HG03196 (cell line): ENCODE results near the gene HTR3B.
"Not testable (repeated sequence)": the region's sequence is repeated elsewhere in the genome, so short reads cannot be mapped to it uniquely, and the experiment has no call there.

ENCODE experiments used
- ATAC-seq: cut with Tn5 transposase; IDR thresholded peaks from one replicate; pipeline ENCODE4 v1.9.1; 2021; ENCODE audit not compliant: unreplicated experiment

The HTR3B gene

DNA sequence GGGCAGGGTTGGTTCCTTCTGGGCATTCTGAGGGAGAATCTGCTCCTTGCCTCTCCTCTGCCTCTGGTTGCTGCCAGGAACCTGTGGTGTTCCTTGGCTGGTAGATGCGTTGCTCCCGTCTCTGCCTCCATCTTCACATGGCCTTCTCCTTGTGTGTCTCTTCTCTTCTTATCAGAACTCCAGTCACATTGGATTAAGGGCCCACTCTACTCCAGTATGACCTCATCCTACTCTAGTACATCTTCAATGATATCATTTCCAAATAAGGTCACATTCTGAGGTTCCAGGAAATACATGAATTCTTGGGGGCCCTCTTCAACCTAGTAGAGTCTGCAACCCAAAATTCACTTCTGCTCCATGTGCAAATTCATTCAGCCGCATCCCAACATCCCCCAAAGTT lies 33.3 kb downstream of the HTR3B start:
- no peak for ATAC-seq

DNA sequence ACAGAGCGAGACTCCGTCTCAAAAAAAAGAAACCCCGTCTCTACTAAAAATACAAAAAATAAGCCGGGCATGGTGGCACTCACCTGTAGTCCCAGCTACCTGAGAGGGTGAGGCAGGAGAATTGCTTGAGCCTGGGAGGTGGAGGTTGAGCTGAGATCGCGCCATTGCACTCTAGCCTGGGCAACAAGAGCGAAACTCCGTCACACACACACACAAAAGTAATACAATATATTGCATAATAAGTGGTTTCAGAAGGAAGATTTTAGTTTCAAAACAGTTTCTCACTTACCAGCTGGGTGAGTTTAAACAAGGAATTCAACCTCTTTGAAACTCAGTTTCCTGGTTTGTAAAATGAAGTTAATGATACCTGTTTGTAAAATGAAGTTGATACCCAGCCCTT lies 37.7 kb downstream of the HTR3B start:
- ATAC-seq = no peak

- ATAC-seq = not testable (repeated sequence)
These were observed 41.6 kb downstream of the HTR3B start for GRCh38 chr11:113946162-113946561.

DNA sequence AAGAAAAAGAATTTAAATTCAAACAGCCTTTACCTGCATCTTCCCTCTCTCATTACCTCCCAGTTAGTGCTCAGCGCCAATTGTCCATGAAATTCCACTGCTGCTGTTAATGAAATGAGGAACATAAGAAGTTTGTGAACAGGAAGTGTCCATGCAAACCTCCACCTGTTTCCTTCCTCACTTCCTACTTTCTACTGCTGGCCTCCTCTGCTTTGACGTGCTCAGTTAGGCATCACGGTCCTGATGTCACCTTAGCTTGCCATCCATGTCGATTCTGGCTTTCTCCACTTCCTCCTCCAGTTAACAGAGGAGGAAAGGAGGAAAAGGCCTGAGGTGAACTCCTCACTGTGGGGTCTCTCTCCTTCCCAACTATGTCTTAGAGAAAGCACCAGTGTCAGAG lies 43.4 kb downstream of the HTR3B start:
- no peak for ATAC-seq

GRCh38 chr11:113949891-113950290 lies 45.3 kb downstream of the HTR3B start:
- ATAC-seq = no peak

DNA sequence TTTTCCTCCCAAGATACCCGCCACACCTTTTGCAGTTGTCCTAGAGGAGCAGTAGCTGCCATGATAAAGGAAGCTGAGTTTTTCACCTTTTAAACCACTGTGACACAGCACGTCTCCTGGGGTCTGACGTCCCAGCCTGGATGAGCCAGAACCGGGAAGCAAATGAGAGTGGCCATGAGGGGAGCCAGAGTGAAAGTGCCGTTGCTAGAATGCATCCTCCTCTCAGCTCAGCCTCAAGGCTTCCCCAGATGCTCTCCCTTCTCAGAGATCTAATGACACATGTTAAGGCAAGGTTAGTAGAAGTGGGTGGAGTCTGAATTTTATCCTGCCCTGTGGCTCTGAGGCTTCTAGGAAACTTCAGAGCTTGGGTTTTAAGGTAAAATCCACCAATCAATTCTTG lies 46.9 kb downstream of the HTR3B start:
- ATAC-seq = no peak

GRCh38 chr11:113952070-113952469 lies 47.5 kb downstream of the HTR3B start:
- no peak for ATAC-seq

GRCh38 chr11:113952588-113952987 lies 48.0 kb downstream of the HTR3B start:
- ATAC-seq = no peak

DNA sequence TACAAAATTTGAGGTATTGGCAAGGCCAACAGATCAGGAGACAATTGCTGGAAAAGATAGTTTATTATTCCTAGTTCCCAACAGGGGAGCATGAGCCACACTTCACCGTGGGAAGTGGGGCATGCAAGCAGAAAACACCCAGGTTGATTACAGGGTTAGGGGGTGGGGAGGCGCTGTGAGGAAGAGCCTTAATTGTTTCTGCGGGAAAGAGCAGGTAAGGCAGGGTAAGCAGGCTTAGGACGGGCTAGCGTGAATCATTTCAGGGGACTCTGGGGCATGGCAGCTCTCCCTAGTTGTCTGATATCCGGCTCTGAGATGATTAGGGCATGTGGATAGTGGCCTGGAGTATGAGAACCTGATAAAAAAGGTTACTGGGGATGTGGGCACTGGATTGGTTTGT lies 49.6 kb downstream of the HTR3B start:
- no peak for ATAC-seq

DNA sequence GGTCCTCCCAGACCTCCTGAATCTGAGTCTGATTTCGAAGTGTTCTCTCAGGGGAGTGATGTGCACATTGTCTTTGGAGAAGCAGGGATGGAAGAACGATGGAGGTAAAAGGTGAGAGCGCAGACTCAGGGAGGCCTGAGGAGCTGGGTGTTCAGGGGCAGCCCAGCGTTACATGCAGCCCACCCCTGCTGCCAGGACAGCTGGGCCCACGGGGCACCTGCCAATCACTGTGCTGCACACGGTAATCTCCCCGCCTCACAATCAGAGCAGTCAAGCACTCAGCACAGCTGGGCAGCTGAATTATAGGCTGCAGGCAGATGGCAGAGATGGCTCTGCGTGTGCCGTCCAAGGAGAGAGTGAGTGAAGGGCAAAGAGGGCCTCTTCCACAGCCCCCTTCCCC lies 52.4 kb downstream of the HTR3B start:
- no peak for ATAC-seq

DNA sequence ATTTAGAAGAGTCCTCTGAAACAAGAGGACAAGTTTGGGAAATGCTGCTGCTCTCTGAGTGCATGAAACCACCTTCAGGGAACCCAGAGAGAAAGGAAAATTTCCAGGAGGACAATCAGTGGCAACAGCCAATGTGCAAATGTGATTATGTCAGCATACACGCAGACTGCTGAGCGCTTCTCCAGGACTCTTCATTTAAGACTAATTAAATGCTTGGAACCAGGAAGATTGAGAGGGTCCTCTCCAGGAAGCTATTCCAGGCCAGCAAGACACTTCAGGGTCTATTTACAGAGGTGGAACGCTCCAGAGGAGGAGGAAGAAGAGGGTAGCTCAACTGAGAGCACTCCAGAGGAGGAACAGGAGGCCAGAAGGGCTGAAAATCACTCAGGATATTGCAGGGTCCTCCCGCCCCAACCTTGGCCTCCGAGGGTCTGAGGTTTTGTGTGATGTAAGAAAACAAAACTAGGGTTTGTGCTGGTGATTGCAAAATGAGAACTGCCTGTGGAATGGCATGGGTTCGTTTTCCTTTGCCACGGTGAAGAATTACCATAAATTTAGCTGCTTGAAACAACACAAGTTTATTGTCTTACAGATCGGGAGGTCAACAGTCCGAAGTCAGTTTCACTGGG lies 56.2 kb downstream of the HTR3B start:
- no peak for ATAC-seq

DNA sequence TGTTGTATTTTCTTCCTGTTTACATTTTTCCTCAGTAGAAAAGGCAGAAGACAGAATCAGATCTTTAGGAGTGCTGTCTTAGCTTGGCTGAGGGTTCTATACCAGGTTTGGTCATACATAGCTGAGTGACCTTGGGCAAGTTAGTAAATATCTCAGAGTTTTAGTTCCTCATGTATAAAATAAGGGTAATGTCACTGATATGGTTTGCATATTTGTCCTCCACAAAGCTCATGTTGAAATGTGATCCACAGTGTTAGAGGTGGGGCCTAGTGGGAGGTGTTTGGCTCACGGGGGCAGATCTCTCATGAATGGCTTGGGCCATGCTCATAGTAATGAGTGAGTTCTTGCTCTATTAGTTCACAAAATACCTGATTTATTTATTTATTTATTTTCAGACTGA lies 62.8 kb downstream of the HTR3B start:
- no peak for ATAC-seq

GRCh38 chr11:113971506-113972195 lies 67.1 kb downstream of the HTR3B start:
- no peak for ATAC-seq

- ATAC-seq = no peak
These were observed 70.3 kb downstream of the HTR3B start, which contains the start of gene HTR3A for GRCh38 chr11:113974741-113975470. Gene HTR3A, plus strand, starts transcription at chr11:113975108. Its CDS starts 218 bp downstream, at chr11:113975326.

DNA sequence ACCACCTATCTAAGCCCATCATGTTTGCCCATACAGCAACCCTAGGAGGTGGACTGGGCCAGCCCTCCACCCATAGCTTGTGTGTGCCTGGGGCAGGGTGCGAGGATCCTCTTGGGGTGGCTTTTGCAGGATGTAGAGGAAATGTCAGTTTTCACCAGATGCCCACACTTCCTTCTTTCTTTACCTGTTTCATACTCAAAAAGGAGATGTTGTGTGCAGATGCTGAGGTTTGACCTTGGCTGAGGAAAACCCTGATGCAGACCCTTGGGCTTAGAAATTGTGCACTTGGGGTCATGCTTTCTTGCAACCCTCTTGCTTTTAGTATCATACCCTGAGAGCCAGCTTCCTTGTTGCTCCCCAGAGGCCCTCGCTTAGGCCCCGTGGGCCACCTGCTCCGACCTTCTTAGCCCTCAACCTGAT lies 72.5 kb downstream of the HTR3B start:
- ATAC-seq = no peak

DNA sequence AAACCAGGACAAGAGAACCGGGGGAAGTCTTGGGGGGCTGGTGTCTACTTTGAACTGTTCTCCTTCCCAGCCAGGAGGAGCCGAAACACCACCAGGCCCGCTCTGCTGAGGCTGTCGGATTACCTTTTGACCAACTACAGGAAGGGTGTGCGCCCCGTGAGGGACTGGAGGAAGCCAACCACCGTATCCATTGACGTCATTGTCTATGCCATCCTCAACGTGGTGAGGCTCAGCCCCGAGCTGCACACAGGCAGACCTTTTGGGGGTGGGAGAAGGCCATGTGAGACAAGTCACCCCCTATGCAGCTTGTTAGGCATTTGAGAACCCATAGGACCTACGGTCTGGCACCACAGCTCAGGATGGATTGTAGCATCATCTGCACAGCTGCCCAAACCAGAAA lies 73.1 kb downstream of the HTR3B start:
- no peak for ATAC-seq

- ATAC-seq = no peak
These were observed 74.8 kb downstream of the HTR3B start for GRCh38 chr11:113979431-113979830.

DNA sequence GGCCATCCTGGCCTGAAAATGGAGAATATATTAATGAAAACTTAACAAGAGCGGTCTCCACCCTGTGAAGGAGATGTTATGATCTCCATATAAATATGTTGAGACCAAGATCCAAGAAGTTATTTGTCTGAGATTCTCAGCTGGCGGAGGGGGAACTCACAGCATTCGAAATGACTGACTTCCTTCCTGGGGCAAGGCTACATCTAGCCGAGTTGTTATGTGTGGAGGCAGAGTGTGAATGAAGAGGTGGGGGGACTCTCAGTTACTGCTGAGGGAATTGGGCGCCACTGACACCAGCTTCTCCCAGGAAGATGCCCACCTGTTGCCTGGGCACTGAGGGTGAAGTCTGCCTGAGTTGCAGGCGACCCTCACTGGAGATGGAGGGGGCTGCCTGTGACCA lies 76.2 kb downstream of the HTR3B start:
- no peak for ATAC-seq

DNA sequence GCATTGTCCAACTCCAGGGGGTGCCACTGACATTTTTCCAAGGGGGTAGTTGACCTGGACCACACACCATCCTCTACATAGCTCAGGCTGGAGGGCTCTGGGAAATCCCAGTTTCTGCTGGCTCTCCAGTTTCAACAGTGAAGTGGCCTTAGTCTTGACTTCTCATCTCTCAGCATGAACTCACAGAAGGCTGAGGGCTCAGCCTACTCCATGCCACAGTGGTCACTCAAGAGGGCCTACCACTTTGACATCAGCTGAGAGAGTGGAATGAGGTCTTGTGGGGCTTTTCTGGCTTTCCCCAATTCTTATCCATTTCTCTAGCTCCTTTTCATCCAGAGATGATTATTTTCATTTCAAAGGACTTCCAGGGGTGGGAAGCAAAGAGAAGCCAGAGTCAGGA lies 77.7 kb downstream of the HTR3B start:
- no peak for ATAC-seq

DNA sequence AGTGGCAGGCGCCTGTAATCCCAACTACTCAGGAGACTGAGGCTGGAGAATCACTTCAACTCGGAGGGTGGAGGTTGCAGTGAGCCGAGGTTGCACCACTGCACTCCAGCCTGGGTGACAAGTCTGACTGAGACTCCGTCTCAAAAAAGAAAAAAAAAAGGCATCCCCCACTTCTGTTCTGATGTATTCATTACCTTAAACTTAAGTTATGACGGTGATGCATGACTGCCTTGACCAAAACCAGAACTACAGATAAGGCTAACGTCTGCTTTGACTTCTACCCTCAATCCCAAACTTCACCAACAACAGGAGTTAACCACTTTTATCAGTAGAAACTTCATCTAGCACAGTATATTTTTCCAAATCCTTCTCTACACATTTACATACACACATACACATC lies 80.2 kb downstream of the HTR3B start:
- no peak for ATAC-seq

DNA sequence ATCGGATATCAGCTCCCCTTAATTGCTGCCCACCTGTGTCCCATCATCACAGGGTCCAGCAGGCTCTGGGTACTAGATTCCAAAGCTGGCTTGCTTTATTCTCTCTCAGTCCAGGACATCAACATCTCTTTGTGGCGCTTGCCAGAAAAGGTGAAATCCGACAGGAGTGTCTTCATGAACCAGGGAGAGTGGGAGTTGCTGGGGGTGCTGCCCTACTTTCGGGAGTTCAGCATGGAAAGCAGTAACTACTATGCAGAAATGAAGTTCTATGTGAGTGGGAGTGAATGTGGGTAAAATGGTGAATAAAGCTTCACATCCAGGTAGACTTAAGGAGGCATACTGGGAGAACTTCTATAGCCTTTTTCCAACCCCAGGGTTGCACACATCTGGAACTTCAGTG lies 81.3 kb downstream of the HTR3B start:
- ATAC-seq = no peak
